GM21423 (cell line): ENCODE results near the gene EVL.
A peak's percentile ranks its signal among the peaks of the same experiment; 100 is the strongest.

ENCODE experiments used
- ATAC-seq: cut with Tn5 transposase; IDR thresholded peaks from one replicate; pipeline ENCODE4 v1.9.1; 2021; ENCODE audit warnings: mild to moderate bottlenecking, moderate library complexity; ENCODE audit not compliant: unreplicated experiment

Gene EVL

GRCh38 chr14:100037353-100037752 is 27.9 kb upstream of the EVL start:
- ATAC-seq, result no peak

- ATAC-seq, result no peak
These were observed 27.2 kb upstream of the EVL start for GRCh38 chr14:100038065-100038464.

- no peak for ATAC-seq
These were observed 25.3 kb upstream of the EVL start for GRCh38 chr14:100039903-100040302.

- ATAC-seq, result no peak
These were observed 24.0 kb upstream of the EVL start for GRCh38 chr14:100041271-100041670.

GRCh38 chr14:100042286-100042685 is 22.9 kb upstream of the EVL start:
- ATAC-seq, result no peak

GRCh38 chr14:100045642-100046344 is 19.4 kb upstream of the EVL start:
- ATAC-seq, result no peak

GRCh38 chr14:100047600-100047999 is 17.6 kb upstream of the EVL start:
- no peak for ATAC-seq

- ATAC-seq, result no peak
These were observed 16.4 kb upstream of the EVL start for GRCh38 chr14:100048786-100049185.

- no peak for ATAC-seq
These were observed 16.0 kb upstream of the EVL start for GRCh38 chr14:100049220-100049619.

GRCh38 chr14:100051103-100051502 is 14.1 kb upstream of the EVL start:
- no peak for ATAC-seq

GRCh38 chr14:100051543-100051942 is 13.7 kb upstream of the EVL start:
- ATAC-seq, result no peak

GRCh38 chr14:100052819-100053218 is 12.4 kb upstream of the EVL start:
- no peak for ATAC-seq

GRCh38 chr14:100054316-100055075 is 10.7 kb upstream of the EVL start:
- no peak for ATAC-seq

GRCh38 chr14:100056431-100056830 is 8.8 kb upstream of the EVL start:
- ATAC-seq, result no peak

GRCh38 chr14:100056964-100057795 is 8.0 kb upstream of the EVL start:
- ATAC-seq, result no peak

- ATAC-seq, result peak; percentile 62
These were observed 6.3 kb upstream of the EVL start for GRCh38 chr14:100058777-100059437.

- no peak for ATAC-seq
These were observed 5.8 kb upstream of the EVL start for GRCh38 chr14:100059438-100059781.

- no peak for ATAC-seq
These were observed 4.5 kb upstream of the EVL start for GRCh38 chr14:100060760-100061159.

GRCh38 chr14:100062590-100062989 is 2.6 kb upstream of the EVL start:
- no peak for ATAC-seq

- ATAC-seq, result no peak
These were observed 1.8 kb upstream of the EVL start for GRCh38 chr14:100063314-100063941.
